AG04450 (cell line): ENCODE measurements around the gene SFT2D3. TPM values are rescaled to one million over a fixed set of nuclear protein-coding genes. Genes with fewer than 3 reads are reported as not detected.
A peak's percentile ranks its signal among the peaks of the same experiment; 100 is the strongest.

Source experiments
- CTCF ChIA-PET: fragments of 300-600, 350-600 bp; formaldehyde crosslinking; extraction: SDS; loops from one replicate; lab custom pipeline; 2022; ENCODE audit warnings: antibody characterized with exemption, inconsistent platforms; lab: Charles Lee
- POLR2A ChIA-PET: fragments of 350-600 bp; formaldehyde crosslinking; extraction: SDS; loops from one replicate; lab custom pipeline; 2021; ENCODE audit warnings: antibody characterized with exemption, inconsistent platforms; lab: Yijun Ruan, JAX
- DNase-seq: peaks from one replicate; pipeline ENCODE4 v3.0.0-alpha.2; 2011; ENCODE audit warnings: low read depth, low spot score
- H3K27ac ChIP-seq: one replicate; pipeline ENCODE4 v1.5.1; 2012; ENCODE audit warnings: low read depth, low read length, control low read depth
- H3K27me3 ChIP-seq: one replicate; pipeline ENCODE4 v1.6.0; 2012; ENCODE audit warnings: low read length; ENCODE audit not compliant: control insufficient read depth, insufficient read depth
- H3K4me3 ChIP-seq: 2 replicates; pipeline ENCODE4 v1.5.1; 2011; ENCODE audit warnings: mild to moderate bottlenecking, low read depth, low read length, control low read depth
- H3K9me3 ChIP-seq: 2 replicates; pipeline ENCODE4 v1.5.1; 2012; ENCODE audit warnings: low read length; ENCODE audit not compliant: control insufficient read depth, insufficient read depth
- CTCF ChIP-seq: IDR thresholded peaks from 2 replicates; pipeline ENCODE4 v1.5.1; 2011; ENCODE audit warnings: low read depth, low read length, control low read depth, inconsistent platforms
- polyA plus RNA-seq: library from polyadenylated mRNA; depleted of rRNA; stranded (reverse); fragments of >200 nt; gene quantifications from 2 replicates; pipeline ENCODE4 v1.2.3, GENCODE V29; 2011

The SFT2D3 gene
- polyA plus RNA-seq, 1 experiment, result 5.3 TPM

GRCh38 chr2:127673291-127674069 is 27.8 kb upstream of the SFT2D3 start:
- Histone ChIP-seq H3K4me3 (peak overlapping the region; percentile 63), H3K27ac (no peak overlapping the region), H3K27me3 (peaks cover 16% of the 10 kb centered on the region), H3K9me3 (no peaks in the 10 kb centered on the region; the same call in 1 of the 2 replicates)
- POLR2A ChIA-PET, result no interaction called here
- no peak for DNase-seq
- TF ChIP-seq CTCF, result no peak
- CTCF ChIA-PET, result no interaction called here

- peak overlapping the region; percentile 63 for H3K4me3 ChIP-seq
- ChIA-PET CTCF (no interaction called here), POLR2A (interaction anchor here (1.0 to 1.3 kb wide), 3 partner anchors 89 to 380 kb away, joined by 3 to 7 read pairs (median 3); partner anchors contain the start of genes ERCC3 and IWS1)
- no peak for DNase-seq
- peaks cover 17% of the 10 kb centered on the region for H3K27me3 ChIP-seq
- H3K27ac ChIP-seq, result no peak overlapping the region
- no peak for TF ChIP-seq CTCF
- H3K9me3 ChIP-seq, result no peaks in the 10 kb centered on the region; the same call in 1 of the 2 replicates
Measured at GRCh38 chr2:127674241-127675209, 26.8 kb upstream of the SFT2D3 start.

GRCh38 chr2:127675331-127676261 is 25.7 kb upstream of the SFT2D3 start, which contains the start of gene LIMS2:
TSS of gene LIMS2 (minus strand) at chr2:127675530. CDS start at chr2:127675024, 506 bp downstream.
- ChIA-PET POLR2A (interaction anchor here (1.0 to 1.3 kb wide), 3 partner anchors 88 to 382 kb away, joined by 3 to 7 read pairs (median 3); partner anchors contain the start of genes ERCC3 and IWS1), CTCF (interaction anchor here (1.1 to 1.6 kb wide), 3 partner anchors 25 to 194 kb away, joined by 3 to 7 read pairs (median 4); partner anchors contain the start of gene POLR2D)
- H3K27me3 ChIP-seq, result peaks cover 17% of the 10 kb centered on the region
- H3K4me3 ChIP-seq, result peak within 1 kb of the TSS; percentile 63
- no peak for DNase-seq
- H3K27ac ChIP-seq, result no peak within 1 kb of the TSS
- H3K9me3 ChIP-seq, result no peaks in the 10 kb centered on the region; the same call in 1 of the 2 replicates
- TF ChIP-seq CTCF, result no peak

- Histone ChIP-seq H3K4me3 (no peak overlapping the region), H3K27ac (no peak overlapping the region), H3K9me3 (no peaks in the 10 kb centered on the region; the same call in 1 of the 2 replicates), H3K27me3 (peaks cover 17% of the 10 kb centered on the region)
- POLR2A ChIA-PET, result no interaction called here
- TF ChIP-seq CTCF, result no peak
- CTCF ChIA-PET, result no interaction called here
- no peak for DNase-seq
Measured at GRCh38 chr2:127676906-127677305, 24.4 kb upstream of the SFT2D3 start.
